ENCODE data around the gene GRIA4. TPM values are rescaled to one million over a fixed set of nuclear protein-coding genes. Genes with fewer than 3 reads are reported as not detected.

The GRIA4 gene
- polyA plus RNA-seq, 1 of the 3 experiments (the other 2 are of a cell fraction) = 0.02 TPM

- ChIA-PET POLR2A (no interaction called here), CTCF (no interaction called here)
- DNase-seq = no peak
- Histone ChIP-seq H3K4me1 (ENCODE audit: control insufficient read depth in 1 of 2, insufficient read depth in 2 of 2, low read depth in 1 of 2, low read length in 1 of 2) (no peaks in the 10 kb centered on the region; a peak in 1 of 4 replicates), H3K4me3 (ENCODE audit: low read depth in 2 of 2, low read length in 1 of 2) (no peak overlapping the region), H3K9ac (no peak overlapping the region), H3K4me2 (no peak overlapping the region), H4K20me1 (ENCODE audit: insufficient read depth) (no peaks in the 10 kb centered on the region), H3K36me3 (replicated peaks in 1 of 2; ENCODE audit: control insufficient read depth in 1 of 2, insufficient read depth in 2 of 2, low read length in 1 of 2) (no peaks in the 10 kb centered on the region), H3K79me2 (ENCODE audit: insufficient read depth) (no peaks in the 10 kb centered on the region), H3K27ac (ENCODE audit: low read depth in 2 of 2, low read length in 1 of 2) (no peak overlapping the region), H3K9me2 (no peaks in the 10 kb centered on the region), H2AFZ (ENCODE audit: low read depth) (no peak overlapping the region), H3K27me3 (ENCODE audit: insufficient read depth) (no peaks in the 10 kb centered on the region), H3F3A (replicated peaks; ENCODE audit: insufficient read depth) (no peaks in the 10 kb centered on the region), H3K9me3 (no peaks in the 10 kb centered on the region)
- TF ChIP-seq EP300 (IDR thresholded peaks at IDR 0.05; ENCODE audit: borderline replicate concordance in 1 of 2, low read depth in 1 of 2, low read length in 1 of 2) (no peak), GATA2 (CRISPR knock-in tag; IDR thresholded peaks at IDR 0.05) (no peak), RXRA (IDR thresholded peaks at IDR 0.05; ENCODE audit: borderline replicate concordance, low read depth) (no peak), GABPA (IDR thresholded peaks at IDR 0.05; ENCODE audit: low read depth) (no peak), RCOR1 (IDR thresholded peaks at IDR 0.05; ENCODE audit: low read length) (no peak), ZBTB33 (IDR thresholded peaks at IDR 0.05; ENCODE audit: borderline replicate concordance, low read depth) (no peak), RAD21 (IDR thresholded peaks at IDR 0.05; ENCODE audit: low read length) (no peak), NRF1 (IDR thresholded peaks at IDR 0.05; ENCODE audit: low read depth, low read length) (no peak), ELF1 (IDR thresholded peaks at IDR 0.05) (no peak), JUND (IDR thresholded peaks at IDR 0.05) (no peak), TEAD4 (IDR thresholded peaks at IDR 0.05; ENCODE audit: borderline replicate concordance, insufficient read depth) (no peak), FOSL2 (IDR thresholded peaks at IDR 0.05; ENCODE audit: borderline replicate concordance, low read depth) (no peak), EZH2phosphoT487 (IDR thresholded peaks at IDR 0.05; ENCODE audit: borderline replicate concordance, low read depth) (no peak), TCF12 (IDR thresholded peaks at IDR 0.05) (no peak)
- TF ChIP-seq, protein P1, sequence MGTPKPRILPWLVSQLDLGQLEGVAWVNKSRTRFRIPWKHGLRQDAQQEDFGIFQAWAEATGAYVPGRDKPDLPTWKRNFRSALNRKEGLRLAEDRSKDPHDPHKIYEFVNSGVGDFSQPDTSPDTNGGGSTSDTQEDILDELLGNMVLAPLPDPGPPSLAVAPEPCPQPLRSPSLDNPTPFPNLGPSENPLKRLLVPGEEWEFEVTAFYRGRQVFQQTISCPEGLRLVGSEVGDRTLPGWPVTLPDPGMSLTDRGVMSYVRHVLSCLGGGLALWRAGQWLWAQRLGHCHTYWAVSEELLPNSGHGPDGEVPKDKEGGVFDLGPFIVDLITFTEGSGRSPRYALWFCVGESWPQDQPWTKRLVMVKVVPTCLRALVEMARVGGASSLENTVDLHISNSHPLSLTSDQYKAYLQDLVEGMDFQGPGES (IDR thresholded peaks at IDR 0.05; ENCODE audit: low read depth, low read length) = no peak
- TF ChIP-seq, protein P2, sequence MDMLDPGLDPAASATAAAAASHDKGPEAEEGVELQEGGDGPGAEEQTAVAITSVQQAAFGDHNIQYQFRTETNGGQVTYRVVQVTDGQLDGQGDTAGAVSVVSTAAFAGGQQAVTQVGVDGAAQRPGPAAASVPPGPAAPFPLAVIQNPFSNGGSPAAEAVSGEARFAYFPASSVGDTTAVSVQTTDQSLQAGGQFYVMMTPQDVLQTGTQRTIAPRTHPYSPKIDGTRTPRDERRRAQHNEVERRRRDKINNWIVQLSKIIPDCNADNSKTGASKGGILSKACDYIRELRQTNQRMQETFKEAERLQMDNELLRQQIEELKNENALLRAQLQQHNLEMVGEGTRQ (IDR thresholded peaks at IDR 0.05; ENCODE audit: borderline replicate concordance, low read depth, low read length) = no peak
- TF ChIP-seq, protein P3, sequence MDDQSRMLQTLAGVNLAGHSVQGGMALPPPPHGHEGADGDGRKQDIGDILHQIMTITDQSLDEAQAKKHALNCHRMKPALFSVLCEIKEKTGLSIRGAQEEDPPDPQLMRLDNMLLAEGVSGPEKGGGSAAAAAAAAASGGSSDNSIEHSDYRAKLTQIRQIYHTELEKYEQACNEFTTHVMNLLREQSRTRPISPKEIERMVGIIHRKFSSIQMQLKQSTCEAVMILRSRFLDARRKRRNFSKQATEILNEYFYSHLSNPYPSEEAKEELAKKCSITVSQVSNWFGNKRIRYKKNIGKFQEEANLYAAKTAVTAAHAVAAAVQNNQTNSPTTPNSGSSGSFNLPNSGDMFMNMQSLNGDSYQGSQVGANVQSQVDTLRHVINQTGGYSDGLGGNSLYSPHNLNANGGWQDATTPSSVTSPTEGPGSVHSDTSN (IDR thresholded peaks at IDR 0.05) = no peak
- WGBS (ENCODE audit: low lambda C conversion rate) = 82% methylated on average over 7 of the region's 22 CpGs
These were observed 350.7 kb downstream of the GRIA4 start for GRCh38 chr11:105960252-105961245.

Data from SK-N-SH (cell line).